ENCODE data around the gene AACS. TPM values are rescaled to one million over a fixed set of nuclear protein-coding genes. Genes with fewer than 3 reads are reported as not detected.

AACS gene
- polyA plus RNA-seq, 2 of the 4 experiments (the other 2 are of a cell fraction): 18.6 to 20.4 TPM

DNA sequence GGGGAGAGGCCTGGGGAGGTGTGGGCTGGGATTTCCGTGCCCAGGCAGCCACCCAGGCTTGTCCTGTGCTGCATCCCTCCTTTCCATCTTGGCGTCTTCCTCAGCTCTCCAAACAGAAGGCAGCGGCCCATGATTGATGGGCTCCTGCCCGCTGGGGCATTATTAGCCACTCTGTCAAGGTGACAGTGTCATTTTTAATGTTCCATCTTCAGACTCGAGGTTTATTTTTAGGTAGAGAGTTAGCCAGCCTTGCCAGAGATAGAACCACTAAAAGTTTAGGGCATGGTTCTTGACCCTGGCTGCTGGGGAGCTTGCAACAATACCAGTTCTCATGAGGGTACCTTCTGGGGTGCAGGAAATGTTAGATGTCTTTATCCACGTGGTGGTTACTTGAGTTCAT, 90.1 kb downstream of the AACS start:
- ChIA-PET POLR2A (no interaction called here), CTCF (interaction anchor here (1.0 kb wide), 1 partner anchor 28 kb away, joined by 5 read pairs; no protein-coding TSS in a partner anchor)
- H3K4me1 ChIP-seq: no peaks in the 10 kb centered on the region
- no peak overlapping the region for H3K4me3 ChIP-seq
- no peak for FAIRE-seq
- ATAC-seq: no peak
- TF ChIP-seq POLR2AphosphoS2 (conservative IDR thresholded peaks at IDR 0.05; ENCODE audit: low read length): no peak
- TF ChIP-seq ESRRA (IDR thresholded peaks at IDR 0.05; ENCODE audit: borderline replicate concordance, low read length): no peak
- no peak for TF ChIP-seq CHD4 (IDR thresholded peaks at IDR 0.05; ENCODE audit: borderline replicate concordance)
- TF ChIP-seq NFE2L2 (conservative IDR thresholded peaks at IDR 0.05; ENCODE audit: low read length): no peak
- no peak for TF ChIP-seq PHF8 (IDR thresholded peaks at IDR 0.05; ENCODE audit: borderline replicate concordance, low read depth)
- TF ChIP-seq GATA3 (IDR thresholded peaks at IDR 0.05; ENCODE audit: borderline replicate concordance): no peak
- TF ChIP-seq, protein P1, sequence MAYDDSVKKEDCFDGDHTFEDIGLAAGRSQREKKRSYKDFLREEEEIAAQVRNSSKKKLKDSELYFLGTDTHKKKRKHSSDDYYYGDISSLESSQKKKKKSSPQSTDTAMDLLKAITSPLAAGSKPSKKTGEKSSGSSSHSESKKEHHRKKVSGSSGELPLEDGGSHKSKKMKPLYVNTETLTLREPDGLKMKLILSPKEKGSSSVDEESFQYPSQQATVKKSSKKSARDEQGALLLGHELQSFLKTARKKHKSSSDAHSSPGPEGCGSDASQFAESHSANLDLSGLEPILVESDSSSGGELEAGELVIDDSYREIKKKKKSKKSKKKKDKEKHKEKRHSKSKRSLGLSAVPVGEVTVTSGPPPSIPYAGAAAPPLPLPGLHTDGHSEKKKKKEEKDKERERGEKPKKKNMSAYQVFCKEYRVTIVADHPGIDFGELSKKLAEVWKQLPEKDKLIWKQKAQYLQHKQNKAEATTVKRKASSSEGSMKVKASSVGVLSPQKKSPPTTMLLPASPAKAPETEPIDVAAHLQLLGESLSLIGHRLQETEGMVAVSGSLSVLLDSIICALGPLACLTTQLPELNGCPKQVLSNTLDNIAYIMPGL (CRISPR knock-in tag; IDR thresholded peaks at IDR 0.05; ENCODE audit: borderline replicate concordance): no peak
- no peak for TF ChIP-seq HOXA7 (CRISPR knock-in tag; IDR thresholded peaks at IDR 0.05)
- H3K4me2 ChIP-seq: no peak overlapping the region
- no peak overlapping the region for H3K27ac ChIP-seq
- no peaks in the 10 kb centered on the region for H3K9me3 ChIP-seq
- no peak for DNase-seq (ENCODE audit: low read depth in 1 of 2, low spot score in 1 of 2)
- WGBS (ENCODE audit: missing lambda C conversion rate): 32% methylated on average over 6 of the region's 6 CpGs

DNA sequence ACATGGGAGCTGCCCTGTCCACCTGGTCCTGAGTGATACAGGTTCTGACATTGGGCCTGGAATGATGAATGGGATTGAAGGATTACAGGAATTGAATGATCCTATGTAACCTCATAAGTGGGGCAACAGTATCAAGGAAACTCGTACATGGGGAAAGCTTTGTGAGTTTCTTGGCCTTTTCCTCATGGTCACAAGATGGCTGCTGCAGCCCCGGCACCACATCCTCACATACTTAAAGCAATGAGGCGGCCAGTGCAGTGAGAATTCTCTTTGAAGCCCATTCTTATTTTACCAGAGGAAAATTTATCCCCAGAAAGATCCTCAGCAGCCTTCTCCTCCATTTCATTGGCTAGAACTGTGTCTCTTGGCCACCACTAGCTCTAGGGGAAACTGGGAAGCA, 91.9 kb downstream of the AACS start:
- CTCF ChIA-PET: no interaction called here
- Histone ChIP-seq H3K4me2 (no peak overlapping the region), H3K27ac (no peak overlapping the region), H3K9me3 (no peaks in the 10 kb centered on the region), H3K4me1 (no peaks in the 10 kb centered on the region), H3K4me3 (no peak overlapping the region)
- FAIRE-seq: no peak
- 54% methylated on average over 3 of the region's 3 CpGs for WGBS (ENCODE audit: missing lambda C conversion rate)
- ATAC-seq: no peak
- POLR2A ChIA-PET: no interaction called here
- no peak for DNase-seq (ENCODE audit: low read depth in 1 of 2, low spot score in 1 of 2)
- TF ChIP-seq HOXB13 (CRISPR knock-in tag; IDR thresholded peaks at IDR 0.05; ENCODE audit: low read depth) (no peak), JUN (IDR thresholded peaks at IDR 0.05) (no peak), ZNF302 (CRISPR knock-in tag; IDR thresholded peaks at IDR 0.05) (no peak), JUNB (IDR thresholded peaks at IDR 0.05) (no peak), NR3C1 (IDR thresholded peaks at IDR 0.05) (no peak), ZSCAN20 (CRISPR knock-in tag; IDR thresholded peaks at IDR 0.05) (no peak), CBX8 (IDR thresholded peaks at IDR 0.05) (no peak), POLR2A (IDR thresholded peaks at IDR 0.05; ENCODE audit: low read length) (no peak), SMC3 (IDR thresholded peaks at IDR 0.05) (no peak), CEBPB (IDR thresholded peaks at IDR 0.05) (no peak), KDM1A (IDR thresholded peaks at IDR 0.05; ENCODE audit: low read depth) (no peak), HOXA7 (CRISPR knock-in tag; IDR thresholded peaks at IDR 0.05) (no peak), CHD2 (IDR thresholded peaks at IDR 0.05; ENCODE audit: low read length, partially characterized antibody) (no peak)
- TF ChIP-seq, protein P2, sequence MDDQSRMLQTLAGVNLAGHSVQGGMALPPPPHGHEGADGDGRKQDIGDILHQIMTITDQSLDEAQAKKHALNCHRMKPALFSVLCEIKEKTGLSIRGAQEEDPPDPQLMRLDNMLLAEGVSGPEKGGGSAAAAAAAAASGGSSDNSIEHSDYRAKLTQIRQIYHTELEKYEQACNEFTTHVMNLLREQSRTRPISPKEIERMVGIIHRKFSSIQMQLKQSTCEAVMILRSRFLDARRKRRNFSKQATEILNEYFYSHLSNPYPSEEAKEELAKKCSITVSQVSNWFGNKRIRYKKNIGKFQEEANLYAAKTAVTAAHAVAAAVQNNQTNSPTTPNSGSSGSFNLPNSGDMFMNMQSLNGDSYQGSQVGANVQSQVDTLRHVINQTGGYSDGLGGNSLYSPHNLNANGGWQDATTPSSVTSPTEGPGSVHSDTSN (IDR thresholded peaks at IDR 0.05): no peak
- TF ChIP-seq, protein P3, sequence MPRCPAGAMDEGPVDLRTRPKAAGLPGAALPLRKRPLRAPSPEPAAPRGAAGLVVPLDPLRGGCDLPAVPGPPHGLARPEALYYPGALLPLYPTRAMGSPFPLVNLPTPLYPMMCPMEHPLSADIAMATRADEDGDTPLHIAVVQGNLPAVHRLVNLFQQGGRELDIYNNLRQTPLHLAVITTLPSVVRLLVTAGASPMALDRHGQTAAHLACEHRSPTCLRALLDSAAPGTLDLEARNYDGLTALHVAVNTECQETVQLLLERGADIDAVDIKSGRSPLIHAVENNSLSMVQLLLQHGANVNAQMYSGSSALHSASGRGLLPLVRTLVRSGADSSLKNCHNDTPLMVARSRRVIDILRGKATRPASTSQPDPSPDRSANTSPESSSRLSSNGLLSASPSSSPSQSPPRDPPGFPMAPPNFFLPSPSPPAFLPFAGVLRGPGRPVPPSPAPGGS (IDR thresholded peaks at IDR 0.05): no peak

DNA sequence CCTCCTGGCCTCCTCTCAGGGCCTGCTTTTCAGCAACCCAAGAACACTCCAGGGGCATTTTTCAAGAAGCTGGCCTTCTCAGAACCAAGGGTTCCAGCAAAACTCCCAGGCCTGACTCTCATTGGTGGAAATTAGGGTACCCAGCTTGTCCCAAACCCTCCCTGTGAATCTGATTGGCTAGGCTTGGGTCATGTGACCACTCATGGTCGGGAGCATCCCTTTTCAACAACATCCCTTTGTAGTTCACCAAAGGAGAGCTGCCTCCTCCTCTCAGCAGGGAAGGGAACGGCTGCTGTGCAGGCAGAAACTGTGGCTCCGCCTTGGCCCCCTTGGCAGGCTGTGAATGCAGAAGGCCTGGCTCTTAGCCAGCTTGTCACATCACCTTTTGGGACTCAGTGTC, 94.5 kb downstream of the AACS start:
- Histone ChIP-seq H3K4me3 (no peak overlapping the region), H3K4me1 (no peaks in the 10 kb centered on the region), H3K9me3 (no peaks in the 10 kb centered on the region), H3K4me2 (no peak overlapping the region), H3K27ac (no peak overlapping the region)
- FAIRE-seq: no peak
- POLR2A ChIA-PET: no interaction called here
- WGBS (ENCODE audit: missing lambda C conversion rate): 64% methylated on average over 3 of the region's 3 CpGs
- ATAC-seq: no peak
- TF ChIP-seq NPAS2 (CRISPR knock-in tag; IDR thresholded peaks at IDR 0.05; ENCODE audit: borderline replicate concordance): no peak
- TF ChIP-seq, protein P4, sequence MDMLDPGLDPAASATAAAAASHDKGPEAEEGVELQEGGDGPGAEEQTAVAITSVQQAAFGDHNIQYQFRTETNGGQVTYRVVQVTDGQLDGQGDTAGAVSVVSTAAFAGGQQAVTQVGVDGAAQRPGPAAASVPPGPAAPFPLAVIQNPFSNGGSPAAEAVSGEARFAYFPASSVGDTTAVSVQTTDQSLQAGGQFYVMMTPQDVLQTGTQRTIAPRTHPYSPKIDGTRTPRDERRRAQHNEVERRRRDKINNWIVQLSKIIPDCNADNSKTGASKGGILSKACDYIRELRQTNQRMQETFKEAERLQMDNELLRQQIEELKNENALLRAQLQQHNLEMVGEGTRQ (IDR thresholded peaks at IDR 0.05): 0 out of 2 replicates have a peak, but pooled peaks have one; percentile 12
- CTCF ChIA-PET: interaction anchor here (0.8 to 1.4 kb wide), 3 partner anchors 10 to 23 kb away, joined by 3 to 4 read pairs (median 3); no protein-coding TSS in a partner anchor
- DNase-seq (ENCODE audit: low read depth in 1 of 2, low spot score in 1 of 2): no peak

All from A549 (cell line).